KMS-11 (cell line): ENCODE data around the gene HDAC4.

ENCODE experiments used
- H2AFZ ChIP-seq: fragments of 200-600 bp; sonication (generic); 2 replicates; pipeline ENCODE4 v1.6.1; 2016; ENCODE audit warnings: antibody characterized with exemption, mixed run types, low read depth
- H3K27ac ChIP-seq: fragments of 200-600 bp; sonication (generic); 2 replicates; pipeline ENCODE4 v1.6.1; 2016; ENCODE audit warnings: mild to moderate bottlenecking, mixed run types
- H3K27me3 ChIP-seq: fragments of 200-600 bp; sonication (generic); 2 replicates; pipeline ENCODE4 v1.6.1; 2017; ENCODE audit warnings: mild to moderate bottlenecking, low read depth, mixed run types, moderate library complexity; ENCODE audit not compliant: insufficient read depth
- H3K36me3 ChIP-seq: fragments of 200-600 bp; sonication (generic); 2 replicates; pipeline ENCODE4 v1.6.1; 2017; ENCODE audit warnings: mild to moderate bottlenecking, mixed run types; ENCODE audit not compliant: insufficient read depth
- H3K4me1 ChIP-seq: fragments of 200-600 bp; sonication (generic); 2 replicates; pipeline ENCODE4 v1.6.1; 2016; ENCODE audit warnings: mild to moderate bottlenecking, low read depth, mixed run types; ENCODE audit not compliant: poor library complexity, severe bottlenecking
- H3K4me2 ChIP-seq: fragments of 200-600 bp; sonication (generic); 2 replicates; pipeline ENCODE4 v1.7.0; 2016; ENCODE audit warnings: mild to moderate bottlenecking, mixed run types
- H3K4me3 ChIP-seq: fragments of 200-600 bp; sonication (generic); IDR thresholded peaks from 2 replicates; pipeline ENCODE4 v1.6.1; 2017; ENCODE audit warnings: low read depth, low read length, mixed read lengths; ENCODE audit not compliant: insufficient read depth
- H3K79me2 ChIP-seq: fragments of 200-600 bp; sonication (generic); 2 replicates; pipeline ENCODE4 v1.6.1; 2016; ENCODE audit warnings: low read depth, mixed run types; ENCODE audit not compliant: insufficient read depth
- H3K9ac ChIP-seq: fragments of 200-600 bp; sonication (generic); 2 replicates; pipeline ENCODE4 v1.6.1; 2016; ENCODE audit warnings: mild to moderate bottlenecking, mixed run types
- H4K20me1 ChIP-seq: fragments of 200-600 bp; sonication (generic); 2 replicates; pipeline ENCODE4 v1.6.1; 2016; ENCODE audit warnings: mild to moderate bottlenecking, mixed run types; ENCODE audit not compliant: insufficient read depth
- TF ChIP-seq, protein P1 (sequence below): fragments of 200-600 bp; sonication (generic); conservative IDR thresholded peaks from 2 replicates; pipeline ENCODE4 v1.6.1; 2017; ENCODE audit warnings: low read depth, mild to moderate bottlenecking, antibody characterized with exemption, low read length, moderate library complexity, mixed read lengths

Gene HDAC4

DNA sequence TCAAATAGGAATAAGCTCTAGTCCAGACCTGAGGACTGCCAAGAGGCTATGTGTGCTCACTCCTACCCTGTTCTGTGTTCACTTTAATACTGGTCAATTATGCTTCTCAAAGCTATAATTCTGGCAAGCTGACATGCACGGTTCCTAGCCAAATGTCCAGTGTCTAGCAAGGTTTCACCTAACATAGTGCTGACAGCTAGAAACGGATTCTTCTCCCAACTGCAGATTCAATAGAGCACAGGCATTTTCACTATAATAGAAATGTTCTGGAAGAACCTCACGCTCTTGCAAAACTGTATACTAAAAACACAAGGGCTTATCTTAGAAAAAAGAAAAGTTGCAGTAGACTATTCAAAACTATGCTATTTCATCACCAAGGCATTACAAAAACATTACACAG is 45.1 kb downstream of the HDAC4 start:
- H3K27me3 ChIP-seq: no peaks in the 10 kb centered on the region
- H3K27ac ChIP-seq: no peak overlapping the region
- H3K36me3 ChIP-seq: no peaks in the 10 kb centered on the region
- H3K9ac ChIP-seq: no peak overlapping the region
- peaks cover 10% of the 10 kb centered on the region; the same call in 1 of the 2 replicates for H3K79me2 ChIP-seq
- TF ChIP-seq, protein P1, sequence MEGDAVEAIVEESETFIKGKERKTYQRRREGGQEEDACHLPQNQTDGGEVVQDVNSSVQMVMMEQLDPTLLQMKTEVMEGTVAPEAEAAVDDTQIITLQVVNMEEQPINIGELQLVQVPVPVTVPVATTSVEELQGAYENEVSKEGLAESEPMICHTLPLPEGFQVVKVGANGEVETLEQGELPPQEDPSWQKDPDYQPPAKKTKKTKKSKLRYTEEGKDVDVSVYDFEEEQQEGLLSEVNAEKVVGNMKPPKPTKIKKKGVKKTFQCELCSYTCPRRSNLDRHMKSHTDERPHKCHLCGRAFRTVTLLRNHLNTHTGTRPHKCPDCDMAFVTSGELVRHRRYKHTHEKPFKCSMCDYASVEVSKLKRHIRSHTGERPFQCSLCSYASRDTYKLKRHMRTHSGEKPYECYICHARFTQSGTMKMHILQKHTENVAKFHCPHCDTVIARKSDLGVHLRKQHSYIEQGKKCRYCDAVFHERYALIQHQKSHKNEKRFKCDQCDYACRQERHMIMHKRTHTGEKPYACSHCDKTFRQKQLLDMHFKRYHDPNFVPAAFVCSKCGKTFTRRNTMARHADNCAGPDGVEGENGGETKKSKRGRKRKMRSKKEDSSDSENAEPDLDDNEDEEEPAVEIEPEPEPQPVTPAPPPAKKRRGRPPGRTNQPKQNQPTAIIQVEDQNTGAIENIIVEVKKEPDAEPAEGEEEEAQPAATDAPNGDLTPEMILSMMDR: no peak
- H2AFZ ChIP-seq: no peak overlapping the region
- no peaks in the 10 kb centered on the region for H3K4me1 ChIP-seq
- no peaks in the 10 kb centered on the region for H4K20me1 ChIP-seq
- no peak overlapping the region for H3K4me2 ChIP-seq
- no peak overlapping the region for H3K4me3 ChIP-seq

DNA sequence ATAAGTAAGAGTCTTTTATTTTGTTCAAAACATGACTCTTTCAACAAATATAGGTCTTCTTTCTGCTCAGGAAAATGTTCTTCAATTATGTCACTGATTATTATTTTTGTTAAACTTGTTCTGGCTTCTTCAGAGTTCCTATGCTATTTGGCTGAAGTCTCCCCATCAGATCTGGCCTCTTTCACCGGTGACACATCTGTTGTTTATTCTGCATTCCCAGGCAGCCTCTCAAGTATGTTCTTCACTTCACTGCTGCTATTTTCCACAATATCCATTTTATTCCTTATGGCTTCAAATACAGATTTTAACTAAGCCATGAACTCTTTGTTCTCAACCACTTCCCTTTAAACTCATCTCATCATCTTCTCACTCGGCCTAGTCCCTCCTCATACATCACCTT is 45.7 kb downstream of the HDAC4 start:
- H2AFZ ChIP-seq: no peak overlapping the region
- TF ChIP-seq, protein P1: no peak
- H3K4me1 ChIP-seq: no peaks in the 10 kb centered on the region
- H4K20me1 ChIP-seq: no peaks in the 10 kb centered on the region
- H3K4me3 ChIP-seq: no peak overlapping the region
- H3K9ac ChIP-seq: no peak overlapping the region
- H3K79me2 ChIP-seq: peaks cover 7% of the 10 kb centered on the region; the same call in 1 of the 2 replicates
- no peaks in the 10 kb centered on the region for H3K27me3 ChIP-seq
- H3K4me2 ChIP-seq: no peak overlapping the region
- H3K27ac ChIP-seq: no peak overlapping the region
- no peaks in the 10 kb centered on the region for H3K36me3 ChIP-seq

DNA sequence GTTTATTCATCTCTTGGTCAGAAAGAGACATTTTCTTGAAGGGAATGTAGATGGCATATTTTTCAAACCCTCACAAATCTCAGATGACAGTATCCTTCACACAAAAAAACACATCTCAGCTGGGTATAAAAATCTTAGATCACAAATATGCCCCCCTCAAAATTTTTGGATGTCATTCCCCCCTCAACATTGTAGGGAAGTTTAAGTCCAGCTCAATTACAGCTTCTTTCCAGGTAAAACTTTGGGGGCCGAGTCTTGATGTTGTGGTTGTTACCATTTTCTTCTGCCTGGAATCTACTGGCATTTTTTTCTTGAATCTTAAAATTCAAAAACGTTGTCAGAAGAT is 46.1 kb downstream of the HDAC4 start:
- H3K4me3 ChIP-seq: no peak overlapping the region
- no peaks in the 10 kb centered on the region for H3K27me3 ChIP-seq
- H3K4me1 ChIP-seq: no peaks in the 10 kb centered on the region
- TF ChIP-seq, protein P1: no peak
- no peak overlapping the region for H2AFZ ChIP-seq
- H3K79me2 ChIP-seq: peaks cover 3% of the 10 kb centered on the region; the same call in 1 of the 2 replicates
- H4K20me1 ChIP-seq: no peaks in the 10 kb centered on the region
- no peaks in the 10 kb centered on the region for H3K36me3 ChIP-seq
- no peak overlapping the region for H3K4me2 ChIP-seq
- no peak overlapping the region for H3K27ac ChIP-seq
- H3K9ac ChIP-seq: no peak overlapping the region

DNA sequence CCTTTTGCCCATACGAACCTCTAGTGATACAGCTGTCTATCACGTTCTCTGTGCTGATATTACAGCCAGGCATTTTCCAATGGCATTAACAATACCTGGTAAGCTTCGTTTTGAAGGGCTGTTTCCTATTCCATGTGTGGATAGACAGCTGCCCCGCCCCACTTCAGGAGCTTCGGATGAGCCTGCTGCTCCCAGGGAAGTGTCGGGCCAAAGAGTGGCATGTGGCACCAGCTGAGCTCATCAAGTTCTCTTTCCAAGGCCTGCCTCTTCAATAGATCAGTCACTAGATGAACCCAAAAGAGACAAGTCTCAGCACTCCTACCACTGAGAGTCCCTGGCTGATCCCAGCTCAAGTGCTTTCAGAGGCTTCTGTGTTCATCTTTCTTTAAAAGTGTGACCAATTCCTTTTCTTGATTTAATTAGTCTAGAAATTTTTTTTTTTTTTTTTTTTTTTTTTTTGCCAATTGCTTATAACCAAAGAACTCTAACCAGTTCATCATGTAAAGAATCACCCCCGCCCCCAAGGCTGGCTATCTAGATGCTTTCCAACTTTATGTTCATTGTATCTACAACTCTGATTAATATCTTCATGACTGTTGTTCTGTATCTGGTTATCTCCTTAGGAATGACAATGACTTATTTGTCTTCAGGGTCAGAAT is 46.6 kb downstream of the HDAC4 start:
- Histone ChIP-seq H2AFZ (no peak overlapping the region), H4K20me1 (no peaks in the 10 kb centered on the region), H3K9ac (no peak overlapping the region), H3K4me2 (no peak overlapping the region), H3K36me3 (no peaks in the 10 kb centered on the region), H3K79me2 (no peaks in the 10 kb centered on the region; the same call in 1 of the 2 replicates), H3K27me3 (no peaks in the 10 kb centered on the region), H3K4me1 (no peaks in the 10 kb centered on the region), H3K4me3 (no peak overlapping the region), H3K27ac (no peak overlapping the region)
- TF ChIP-seq, protein P1: no peak
